GM19238 (cell line): ENCODE data around the gene PDE11A.
"Not testable (repeated sequence)": the region's sequence is repeated elsewhere in the genome, so short reads cannot be mapped to it uniquely, and the experiment has no call there.

ENCODE experiments used
- DNase-seq: peaks from one replicate; pipeline ENCODE4 v3.0.0; 2011; ENCODE audit warnings: low spot score; ENCODE audit not compliant: insufficient read length

PDE11A gene

GRCh38 chr2:178074123-178075005, 1.8 kb upstream of the PDE11A start:
- DNase-seq, result no peak

GRCh38 chr2:178072000-178072382, 586 bp downstream of the PDE11A start:
- DNase-seq, result no peak

- DNase-seq, result no peak
Measured at GRCh38 chr2:178070824-178071223, 1.8 kb downstream of the PDE11A start.

- DNase-seq, result no peak
Measured at GRCh38 chr2:178069551-178069950, 3.0 kb downstream of the PDE11A start.

GRCh38 chr2:178068823-178069454, 3.6 kb downstream of the PDE11A start:
- no peak for DNase-seq

GRCh38 chr2:178066890-178067669, 5.5 kb downstream of the PDE11A start:
- no peak for DNase-seq

- DNase-seq, result no peak
Measured at GRCh38 chr2:178066324-178066723, 6.3 kb downstream of the PDE11A start.

GRCh38 chr2:178059681-178060080, 12.9 kb downstream of the PDE11A start:
- DNase-seq, result no peak

GRCh38 chr2:178059111-178059510, 13.5 kb downstream of the PDE11A start:
- DNase-seq, result no peak

- no peak for DNase-seq
Measured at GRCh38 chr2:178057179-178057680, 15.3 kb downstream of the PDE11A start.

- no peak for DNase-seq
Measured at GRCh38 chr2:178056345-178056744, 16.2 kb downstream of the PDE11A start.

- DNase-seq, result not testable (repeated sequence)
Measured at GRCh38 chr2:178051257-178051656, 21.3 kb downstream of the PDE11A start.

- no peak for DNase-seq
Measured at GRCh38 chr2:178047391-178047790, 25.2 kb downstream of the PDE11A start.

- no peak for DNase-seq
Measured at GRCh38 chr2:178044836-178045235, 27.7 kb downstream of the PDE11A start.

- no peak for DNase-seq
Measured at GRCh38 chr2:178043266-178043665, 29.3 kb downstream of the PDE11A start.

- DNase-seq, result not testable (repeated sequence)
Measured at GRCh38 chr2:178033583-178033982, 39.0 kb downstream of the PDE11A start.

- DNase-seq, result no peak
Measured at GRCh38 chr2:178029342-178029741, 43.2 kb downstream of the PDE11A start.

GRCh38 chr2:178025551-178026185, 46.9 kb downstream of the PDE11A start:
- no peak for DNase-seq

- no peak for DNase-seq
Measured at GRCh38 chr2:178018141-178018540, 54.4 kb downstream of the PDE11A start.

- no peak for DNase-seq
Measured at GRCh38 chr2:178016612-178017011, 56.0 kb downstream of the PDE11A start.

GRCh38 chr2:178012639-178013038, 59.9 kb downstream of the PDE11A start:
- no peak for DNase-seq
